ENCODE measurements around the gene TENT4A. TPM values are rescaled to one million over a fixed set of nuclear protein-coding genes. Genes with fewer than 3 reads are reported as not detected.

The TENT4A gene
- total and polyA plus RNA-seq, 2 of the 13 experiments (the other 11 are each of a cell fraction or from before 2014, with no cell fraction given), result 6.3 to 13.3 TPM

DNA sequence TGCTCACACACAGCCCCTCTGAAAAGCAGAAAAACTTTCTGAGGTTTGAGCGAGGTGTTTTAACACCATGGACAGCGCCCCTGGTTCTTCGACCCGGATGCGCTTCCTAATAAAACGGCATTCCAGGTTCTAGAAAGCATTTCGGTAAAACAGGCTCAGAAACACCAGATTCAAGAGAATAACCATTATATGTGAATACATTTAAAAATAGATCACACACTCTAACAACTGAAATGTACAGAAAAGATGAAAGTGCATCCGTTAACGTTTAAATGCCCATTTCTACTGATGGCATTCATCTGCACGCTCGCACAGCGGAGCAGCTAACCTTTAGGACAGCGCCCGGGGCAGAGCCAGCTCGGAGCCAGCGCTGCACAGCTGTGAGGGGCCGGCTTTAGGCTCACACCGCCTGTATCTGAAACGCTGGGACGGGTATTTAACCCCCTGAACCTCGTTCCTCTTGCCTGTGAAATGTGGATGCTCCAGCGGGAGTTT, 26.3 kb upstream of the TENT4A start (continued):
- no peak for TF ChIP-seq JDP2 (CRISPR knock-in tag; IDR thresholded peaks at IDR 0.05; ENCODE audit: borderline replicate concordance)
- TF ChIP-seq, protein P1, sequence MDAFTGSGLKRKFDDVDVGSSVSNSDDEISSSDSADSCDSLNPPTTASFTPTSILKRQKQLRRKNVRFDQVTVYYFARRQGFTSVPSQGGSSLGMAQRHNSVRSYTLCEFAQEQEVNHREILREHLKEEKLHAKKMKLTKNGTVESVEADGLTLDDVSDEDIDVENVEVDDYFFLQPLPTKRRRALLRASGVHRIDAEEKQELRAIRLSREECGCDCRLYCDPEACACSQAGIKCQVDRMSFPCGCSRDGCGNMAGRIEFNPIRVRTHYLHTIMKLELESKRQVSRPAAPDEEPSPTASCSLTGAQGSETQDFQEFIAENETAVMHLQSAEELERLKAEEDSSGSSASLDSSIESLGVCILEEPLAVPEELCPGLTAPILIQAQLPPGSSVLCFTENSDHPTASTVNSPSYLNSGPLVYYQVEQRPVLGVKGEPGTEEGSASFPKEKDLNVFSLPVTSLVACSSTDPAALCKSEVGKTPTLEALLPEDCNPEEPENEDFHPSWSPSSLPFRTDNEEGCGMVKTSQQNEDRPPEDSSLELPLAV (CRISPR knock-in tag; conservative IDR thresholded peaks at IDR 0.05; ENCODE audit: low read depth), result no peak
- TF ChIP-seq, protein P2, sequence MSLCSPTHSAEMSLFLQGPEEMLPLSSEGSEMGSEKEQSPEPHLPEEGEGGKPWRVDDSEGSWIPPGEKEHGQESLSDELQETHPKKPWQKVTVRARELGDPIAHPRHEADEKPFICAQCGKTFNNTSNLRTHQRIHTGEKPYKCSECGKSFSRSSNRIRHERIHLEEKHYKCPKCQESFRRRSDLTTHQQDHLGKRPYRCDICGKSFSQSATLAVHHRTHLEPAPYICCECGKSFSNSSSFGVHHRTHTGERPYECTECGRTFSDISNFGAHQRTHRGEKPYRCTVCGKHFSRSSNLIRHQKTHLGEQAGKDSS (CRISPR knock-in tag; IDR thresholded peaks at IDR 0.05; ENCODE audit: borderline replicate concordance, low read depth), result no peak
- TF ChIP-seq MBNL3 (CRISPR knock-in tag; conservative IDR thresholded peaks at IDR 0.05), result no peak
- 0 out of 2 replicates have a peak, but pooled peaks have one; percentile 33 for TF ChIP-seq ZFP36L2 (CRISPR knock-in tag; IDR thresholded peaks at IDR 0.05)
- TF ChIP-seq NONO (IDR thresholded peaks at IDR 0.05), result no peak
- no peak for TF ChIP-seq NONO (CRISPR knock-in tag; conservative IDR thresholded peaks at IDR 0.05)
- peak; percentile 82 for TF ChIP-seq ZNF335 (CRISPR knock-in tag; IDR thresholded peaks at IDR 0.05)
- no peak for TF ChIP-seq CREB1 (IDR thresholded peaks at IDR 0.05)
- no peak for TF ChIP-seq CREB1 (CRISPR knock-in tag; IDR thresholded peaks at IDR 0.05)
- TF ChIP-seq, protein P3, sequence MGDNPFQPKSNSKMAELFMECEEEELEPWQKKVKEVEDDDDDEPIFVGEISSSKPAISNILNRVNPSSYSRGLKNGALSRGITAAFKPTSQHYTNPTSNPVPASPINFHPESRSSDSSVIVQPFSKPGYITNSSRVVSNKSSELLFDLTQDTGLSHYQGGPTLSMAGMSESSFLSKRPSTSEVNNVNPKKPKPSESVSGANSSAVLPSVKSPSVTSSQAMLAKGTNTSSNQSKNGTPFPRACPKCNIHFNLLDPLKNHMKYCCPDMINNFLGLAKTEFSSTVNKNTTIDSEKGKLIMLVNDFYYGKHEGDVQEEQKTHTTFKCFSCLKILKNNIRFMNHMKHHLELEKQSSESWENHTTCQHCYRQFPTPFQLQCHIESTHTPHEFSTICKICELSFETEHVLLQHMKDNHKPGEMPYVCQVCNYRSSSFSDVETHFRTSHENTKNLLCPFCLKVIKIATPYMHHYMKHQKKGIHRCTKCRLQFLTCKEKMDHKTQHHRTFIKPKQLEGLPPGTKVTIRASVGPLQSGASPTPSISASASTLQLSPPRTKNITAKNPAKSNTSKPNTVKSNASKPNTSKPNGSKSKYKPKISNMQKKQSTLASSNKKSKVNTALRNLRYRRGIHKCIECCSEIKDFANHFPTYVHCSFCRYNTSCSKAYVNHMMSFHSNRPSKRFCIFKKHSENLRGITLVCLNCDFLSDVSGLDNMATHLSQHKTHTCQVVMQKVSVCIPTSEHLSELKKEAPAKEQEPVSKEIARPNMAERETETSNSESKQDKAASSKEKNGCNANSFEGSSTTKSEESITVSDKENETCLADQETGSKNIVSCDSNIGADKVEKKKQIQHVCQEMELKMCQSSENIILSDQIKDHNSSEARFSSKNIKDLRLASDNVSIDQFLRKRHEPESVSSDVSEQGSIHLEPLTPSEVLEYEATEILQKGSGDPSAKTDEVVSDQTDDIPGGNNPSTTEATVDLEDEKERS (CRISPR knock-in tag; IDR thresholded peaks at IDR 0.05), result no peak
- TF ChIP-seq NFIB (CRISPR knock-in tag; IDR thresholded peaks at IDR 0.05; ENCODE audit: borderline replicate concordance), result no peak
- TF ChIP-seq ELF1 (CRISPR knock-in tag; IDR thresholded peaks at IDR 0.05), result peak; percentile 58; the same call in 1 of the 2 replicates
- no peak for TF ChIP-seq PAF1 (CRISPR knock-in tag; IDR thresholded peaks at IDR 0.05)
- TF ChIP-seq NCOR1 (IDR thresholded peaks at IDR 0.05; ENCODE audit: borderline replicate concordance, low read length), result no peak
- peak; percentile 97 for TF ChIP-seq EHMT2 (IDR thresholded peaks at IDR 0.05; ENCODE audit: borderline replicate concordance, low read depth, low read length)
- no peak for TF ChIP-seq HNRNPK (IDR thresholded peaks at IDR 0.05; ENCODE audit: low read depth, low read length, poor library complexity, severe bottlenecking)
- no peak for TF ChIP-seq GATAD2A (CRISPR knock-in tag; IDR thresholded peaks at IDR 0.05)
- no peak for TF ChIP-seq ZNF543 (CRISPR knock-in tag; IDR thresholded peaks at IDR 0.05)
- no peak for TF ChIP-seq IKZF1 (IDR thresholded peaks at IDR 0.05)
- no peak for TF ChIP-seq HNRNPL (IDR thresholded peaks at IDR 0.05; ENCODE audit: low read depth, low read length)
- TF ChIP-seq ZNF660 (CRISPR knock-in tag; IDR thresholded peaks at IDR 0.05; ENCODE audit: borderline replicate concordance, low read depth), result no peak
- TF ChIP-seq ZNF251 (CRISPR knock-in tag; IDR thresholded peaks at IDR 0.05), result no peak
- no peak for TF ChIP-seq ATAD3A (CRISPR knock-in tag; IDR thresholded peaks at IDR 0.05)
- no peak for TF ChIP-seq SYNCRIP (IDR thresholded peaks at IDR 0.05; ENCODE audit: insufficient read depth, low read depth, low read length)
- TF ChIP-seq RFX3 (CRISPR knock-in tag; IDR thresholded peaks at IDR 0.05), result no peak
- no peak for TF ChIP-seq SMYD3 (CRISPR knock-in tag; IDR thresholded peaks at IDR 0.05)

Measured in HepG2 (cell line).